ENCODE measurements around the gene WASF3. TPM values are rescaled to one million over a fixed set of nuclear protein-coding genes. Genes with fewer than 3 reads are reported as not detected.

Gene WASF3
- total RNA-seq, 1 experiment from 2014 or later, result 2.6 TPM

DNA sequence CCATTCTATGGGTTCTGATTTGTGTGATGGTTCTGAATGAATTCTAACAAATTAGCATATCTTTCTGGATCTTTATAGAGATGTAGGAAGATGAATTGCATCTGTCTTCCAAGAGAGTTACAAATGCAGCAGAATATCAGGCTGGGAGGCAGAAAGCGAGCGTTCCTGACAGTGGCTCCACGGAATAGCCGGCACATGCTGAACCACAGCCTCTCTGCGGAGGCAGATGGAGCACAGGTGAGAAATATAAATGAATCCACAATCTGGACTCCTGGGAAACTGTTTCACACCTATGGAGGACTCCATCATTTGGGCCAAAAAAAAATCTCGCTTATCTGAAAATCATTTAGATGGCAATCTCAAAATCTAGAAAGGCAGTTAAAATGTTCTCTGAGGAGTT, 34.5 kb upstream of the WASF3 start:
- no peaks in the 10 kb centered on the region for H4K20me1 ChIP-seq (ENCODE audit: low read length)
- no peaks in the 10 kb centered on the region for H3K79me2 ChIP-seq (ENCODE audit: low read length)
- no peaks in the 10 kb centered on the region for H3K4me1 ChIP-seq (ENCODE audit: insufficient read depth, low read length)
- ChIA-PET POLR2A (ENCODE audit: unreplicated experiment) (no interaction called here), CTCF (interaction anchor here (0.6 kb wide), 1 partner anchor 75 kb away, joined by 3 read pairs; no protein-coding TSS in a partner anchor)
- peaks cover 41% of the 10 kb centered on the region for H3K27me3 ChIP-seq (ENCODE audit: low read length)
- no peaks in the 10 kb centered on the region for H3F3A ChIP-seq (ENCODE audit: low read length, unreplicated experiment)
- no peak overlapping the region for H3K9ac ChIP-seq (ENCODE audit: low read length)
- no peaks in the 10 kb centered on the region for H3K9me3 ChIP-seq (ENCODE audit: low read length)
- no peaks in the 10 kb centered on the region for H3K9me2 ChIP-seq (replicated peaks; ENCODE audit: low read length)
- DNase-seq (no peak), ATAC-seq (no peak)
- H3K4me3 ChIP-seq (ENCODE audit: low read length), result no peak overlapping the region
- TF ChIP-seq EZH2 (IDR thresholded peaks at IDR 0.05; ENCODE audit: low read length, unreplicated experiment) (no peak), CTCF (conservative IDR thresholded peaks at IDR 0.05; ENCODE audit: low read depth, low read length) (no peak), EZH2phosphoT487 (IDR thresholded peaks at IDR 0.05; ENCODE audit: borderline replicate concordance, low read length) (no peak)
- intact Hi-C loops (cut with micrococcal nuclease), result no loop called here
- BruUV-seq (replicated peaks), result no TSS peak
- H3K4me2 ChIP-seq (ENCODE audit: low read length), result no peak overlapping the region
- no peak overlapping the region for H3K27ac ChIP-seq (ENCODE audit: low read length)
- no peak overlapping the region for H2AFZ ChIP-seq (ENCODE audit: low read length)
- H3K36me3 ChIP-seq (ENCODE audit: low read depth, low read length), result no peaks in the 10 kb centered on the region

GRCh38 chr13:26525528-26525927, 32.0 kb upstream of the WASF3 start:
- POLR2A ChIA-PET (ENCODE audit: unreplicated experiment), result no interaction called here

More at GRCh38 chr13:26525528-26525927, 32.0 kb upstream of the WASF3 start:
- intact Hi-C loops (cut with micrococcal nuclease), result no loop called here
- Histone ChIP-seq H4K20me1 (ENCODE audit: low read length) (no peaks in the 10 kb centered on the region), H3K9ac (ENCODE audit: low read length) (no peak overlapping the region), H3K4me3 (ENCODE audit: low read length) (no peak overlapping the region), H3K27me3 (ENCODE audit: low read length) (peaks cover 30% of the 10 kb centered on the region), H3K4me1 (ENCODE audit: insufficient read depth, low read length) (no peaks in the 10 kb centered on the region), H2AFZ (ENCODE audit: low read length) (no peak overlapping the region), H3K79me2 (ENCODE audit: low read length) (no peaks in the 10 kb centered on the region), H3F3A (ENCODE audit: low read length, unreplicated experiment) (no peaks in the 10 kb centered on the region), H3K9me3 (ENCODE audit: low read length) (no peaks in the 10 kb centered on the region), H3K9me2 (replicated peaks; ENCODE audit: low read length) (no peaks in the 10 kb centered on the region), H3K4me2 (ENCODE audit: low read length) (no peak overlapping the region), H3K36me3 (ENCODE audit: low read depth, low read length) (no peaks in the 10 kb centered on the region), H3K27ac (ENCODE audit: low read length) (no peak overlapping the region)
- no TSS peak for BruUV-seq (replicated peaks)
- no peak for TF ChIP-seq EZH2phosphoT487 (IDR thresholded peaks at IDR 0.05; ENCODE audit: borderline replicate concordance, low read length)
- no peak for TF ChIP-seq CTCF (conservative IDR thresholded peaks at IDR 0.05; ENCODE audit: low read depth, low read length)
- no peak for TF ChIP-seq EZH2 (IDR thresholded peaks at IDR 0.05; ENCODE audit: low read length, unreplicated experiment)
- DNase-seq (no peak), ATAC-seq (no peak)
- CTCF ChIA-PET, result no interaction called here

Data from PC-3 (cell line).